Measurements from ENCODE around the gene NKPD1.

GRCh38 chr19:45140533-45140932 lies 20.2 kb downstream of the NKPD1 start:
- TF ChIP-seq REST (IDR thresholded peaks at IDR 0.05) = no peak
- TF ChIP-seq CTCF (IDR thresholded peaks at IDR 0.05; ENCODE audit: low read depth, low read length, missing input control) = no peak
- TF ChIP-seq ZBTB33 (IDR thresholded peaks at IDR 0.05) = no peak
- no peak for TF ChIP-seq MAX (IDR thresholded peaks at IDR 0.05)
- no peak for TF ChIP-seq YY1 (IDR thresholded peaks at IDR 0.05)
- no peak for TF ChIP-seq HNF4G (IDR thresholded peaks at IDR 0.05)
- no peak for TF ChIP-seq GABPA (IDR thresholded peaks at IDR 0.05 in 1 of 2, conservative IDR thresholded peaks at IDR 0.05 in 1 of 2)
- TF ChIP-seq TAF1 (conservative IDR thresholded peaks at IDR 0.05) = no peak
